Activated CD4-positive, alpha-beta memory T cell treated with anti-CD3 and anti-CD28 coated beads for 36 hours (primary cell): ENCODE data around the gene YARS1. TPM values are rescaled to one million over a fixed set of nuclear protein-coding genes. Genes with fewer than 3 reads are reported as not detected.
"Not testable (repeated sequence)": the region's sequence is repeated elsewhere in the genome, so short reads cannot be mapped to it uniquely, and the experiment has no call there.

Experiments used
- CTCF ChIA-PET: fragments of 350-600 bp; sonication (Branson Sonifier 250); formaldehyde crosslinking; loops from one replicate; lab custom pipeline; 2021; ENCODE audit warnings: antibody characterized with exemption, inconsistent platforms; lab: Charles Lee
- POLR2A ChIA-PET: fragments of 350-600 bp; sonication (Branson Sonifier 250); formaldehyde crosslinking; loops from one replicate; lab custom pipeline; 2021; ENCODE audit warnings: antibody characterized with exemption; lab: Charles Lee
- DNase-seq: peaks from one replicate; pipeline ENCODE4 v3.0.0-alpha.2; 2020
- H3K27ac Mint-ChIP-seq: one replicate; pipeline ENCODE4 v1.8.0; 2021; ENCODE audit warnings: mixed read lengths
- H3K27me3 Mint-ChIP-seq: one replicate; pipeline ENCODE4 v1.8.0; 2021; ENCODE audit warnings: mixed read lengths
- H3K36me3 Mint-ChIP-seq: one replicate; pipeline ENCODE4 v1.8.0; 2021; ENCODE audit warnings: mixed read lengths
- H3K4me1 Mint-ChIP-seq: one replicate; pipeline ENCODE4 v1.8.0; 2021; ENCODE audit warnings: low read depth, mixed read lengths
- H3K4me3 Mint-ChIP-seq: one replicate; pipeline ENCODE4 v1.8.0; 2021; ENCODE audit warnings: mild to moderate bottlenecking, mixed read lengths
- H3K9me3 Mint-ChIP-seq: one replicate; pipeline ENCODE4 v1.8.0; 2021; ENCODE audit warnings: mixed read lengths
- intact Hi-C: fragments of 100-400 bp; cut with micrococcal nuclease; formaldehyde crosslinking; loops from one replicate; pipeline ENCODE4 v1.15.1; 2023
- total RNA-seq, 2 experiments: library from RNA; stranded (reverse); gene quantifications; one replicate each; pipeline ENCODE4 v1.2.3, GENCODE V29; 2021

The YARS1 gene
- total RNA-seq, 2 experiments from 2014 or later: 208 to 213 TPM

DNA sequence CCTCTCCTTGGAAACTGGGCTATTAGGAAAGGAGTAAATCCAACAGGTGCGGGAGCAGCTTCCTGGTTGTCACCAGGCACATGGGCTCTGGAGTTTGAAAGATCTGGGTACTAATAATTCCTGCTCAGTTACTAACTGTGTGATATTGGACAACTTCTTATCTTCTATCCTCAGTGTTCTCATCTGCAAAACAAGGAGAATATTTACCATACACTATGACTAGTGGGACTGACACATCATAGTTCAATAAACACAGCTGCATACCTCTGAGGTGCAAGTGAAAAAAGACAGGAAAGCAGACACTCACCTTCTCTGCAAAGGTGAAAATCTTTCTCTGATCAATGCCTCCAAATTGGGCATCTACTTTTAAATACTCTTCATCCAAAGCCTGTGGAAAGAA lies 19.7 kb downstream of the YARS1 start:
- intact Hi-C loops: loop anchor here (5.0 kb wide), 1 partner anchor 330 kb away; no protein-coding TSS in a partner anchor
- Mint-ChIP-seq H3K27me3 (no peaks in the 10 kb centered on the region), H3K36me3 (peaks cover 43% of the 10 kb centered on the region), H3K27ac (peak overlapping the region; percentile 89), H3K4me3 (no peak overlapping the region), H3K4me1 (peaks cover 58% of the 10 kb centered on the region), H3K9me3 (no peaks in the 10 kb centered on the region)
- POLR2A ChIA-PET: no interaction called here
- DNase-seq: no peak
- CTCF ChIA-PET: interaction anchor here (1.4 kb wide), 1 partner anchor 85 kb away, joined by 4 read pairs; no protein-coding TSS in a partner anchor

DNA sequence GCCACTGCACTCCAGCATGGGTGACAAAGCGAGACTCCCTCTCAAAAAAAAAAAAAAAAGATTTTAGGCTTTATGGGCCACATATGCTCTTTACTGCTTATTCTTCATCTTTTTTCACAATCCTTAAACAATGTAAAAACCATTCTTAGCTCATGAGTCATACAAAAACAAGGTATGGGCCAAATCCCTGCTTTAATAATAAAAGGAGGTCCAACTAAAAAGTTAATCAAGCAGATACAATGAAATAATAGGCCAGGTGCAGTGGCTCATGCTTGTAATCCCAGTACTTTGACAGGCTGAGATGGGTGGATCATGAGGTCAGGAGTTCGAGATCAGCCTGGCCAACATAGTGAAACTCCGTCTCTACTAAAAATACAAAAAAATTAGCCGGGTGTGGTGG lies 21.4 kb downstream of the YARS1 start:
- Mint-ChIP-seq H3K4me1 (peaks cover 48% of the 10 kb centered on the region), H3K36me3 (peaks cover 54% of the 10 kb centered on the region)
- H3K9me3 Mint-ChIP-seq, POLR2A ChIA-PET, CTCF ChIA-PET, DNase-seq, H3K27ac Mint-ChIP-seq, H3K4me3 Mint-ChIP-seq, H3K27me3 Mint-ChIP-seq: not testable (repeated sequence)
- intact Hi-C loops: loop anchor here (5.0 kb wide), 1 partner anchor 332 kb away; no protein-coding TSS in a partner anchor

DNA sequence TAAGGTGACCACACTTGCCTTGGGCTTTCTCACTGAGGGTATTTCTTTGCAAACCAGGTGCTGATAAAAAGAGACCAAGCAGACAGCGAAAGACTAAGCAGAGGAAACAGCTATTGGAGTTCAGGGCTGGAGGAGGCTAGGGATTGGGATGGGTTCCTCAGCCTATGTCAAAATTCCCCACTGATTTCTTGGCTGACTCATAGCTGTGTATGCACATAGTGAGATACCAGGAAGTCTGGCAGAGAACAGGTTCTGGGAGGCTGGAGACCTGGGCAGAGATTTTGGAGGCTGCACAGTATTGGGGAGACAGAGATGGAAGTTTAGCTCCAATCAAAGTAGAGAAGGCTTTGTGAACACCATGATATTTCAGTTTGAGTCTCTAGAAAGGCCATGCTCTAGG lies 25.3 kb downstream of the YARS1 start:
- Mint-ChIP-seq H3K4me3 (no peak overlapping the region), H3K4me1 (peaks cover 13% of the 10 kb centered on the region), H3K27ac (peak overlapping the region; percentile 1), H3K27me3 (no peaks in the 10 kb centered on the region), H3K36me3 (peaks cover 35% of the 10 kb centered on the region), H3K9me3 (no peaks in the 10 kb centered on the region)
- ChIA-PET CTCF (interaction anchor here (1.3 kb wide), 1 partner anchor 80 kb away, joined by 5 read pairs; no protein-coding TSS in a partner anchor), POLR2A (no interaction called here)
- no peak for DNase-seq
- intact Hi-C loops: no loop called here

DNA sequence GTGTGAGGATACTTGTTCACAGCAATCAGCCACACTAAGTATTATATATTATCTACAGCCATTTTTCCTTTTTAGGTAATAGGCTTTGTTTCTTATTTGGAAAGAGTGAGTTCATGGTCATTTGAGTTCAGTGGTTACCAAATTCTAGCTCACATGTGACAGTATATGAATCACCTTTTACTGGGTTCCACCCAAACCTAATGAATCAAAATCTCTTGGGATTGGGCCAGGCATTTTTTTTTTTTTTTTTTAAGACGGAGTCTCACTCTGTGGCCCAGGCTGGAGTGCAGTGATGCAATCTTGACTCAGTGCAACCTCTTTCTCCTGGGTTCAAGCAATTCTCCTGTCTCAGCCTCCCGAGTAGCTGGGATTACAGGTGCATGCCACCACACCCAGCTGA lies 27.8 kb downstream of the YARS1 start:
- Mint-ChIP-seq H3K4me1 (peaks cover 17% of the 10 kb centered on the region), H3K36me3 (peaks cover 41% of the 10 kb centered on the region)
- H3K9me3 Mint-ChIP-seq, H3K4me3 Mint-ChIP-seq, DNase-seq, H3K27me3 Mint-ChIP-seq, POLR2A ChIA-PET, H3K27ac Mint-ChIP-seq, intact Hi-C loops: not testable (repeated sequence)
- CTCF ChIA-PET: interaction anchor here (0.7 to 3.2 kb wide), 2 partner anchors 77 to 577 kb away, joined by 4 to 14 read pairs; no protein-coding TSS in a partner anchor

DNA sequence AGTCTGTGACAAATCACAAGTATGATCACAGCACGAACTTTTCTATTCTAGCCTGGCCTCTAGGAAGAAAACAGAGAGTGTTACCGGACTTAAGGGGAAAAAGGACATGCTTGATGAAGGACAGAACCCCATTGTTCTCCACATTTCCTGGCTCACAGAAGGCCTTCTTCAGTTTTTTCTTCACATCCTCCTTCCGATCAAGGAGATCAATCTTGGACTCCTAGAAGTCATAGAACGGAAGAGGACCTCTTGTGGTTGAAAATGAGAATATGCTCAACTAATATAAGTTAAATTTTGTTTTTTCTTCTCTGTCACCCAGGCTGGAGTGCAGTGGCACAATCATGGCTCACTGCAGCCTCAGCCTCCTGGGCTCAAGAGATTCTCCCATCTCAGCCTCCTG lies 30.3 kb downstream of the YARS1 start:
- ChIA-PET POLR2A (no interaction called here), CTCF (interaction anchor here (3.2 to 3.4 kb wide), 2 partner anchors 14 to 75 kb away, joined by 11 to 14 read pairs; no protein-coding TSS in a partner anchor)
- Mint-ChIP-seq H3K9me3 (no peaks in the 10 kb centered on the region), H3K4me3 (no peak overlapping the region), H3K4me1 (peaks cover 6% of the 10 kb centered on the region), H3K27ac (no peak overlapping the region), H3K27me3 (no peaks in the 10 kb centered on the region), H3K36me3 (peaks cover 40% of the 10 kb centered on the region)
- DNase-seq: no peak
- intact Hi-C loops: no loop called here

DNA sequence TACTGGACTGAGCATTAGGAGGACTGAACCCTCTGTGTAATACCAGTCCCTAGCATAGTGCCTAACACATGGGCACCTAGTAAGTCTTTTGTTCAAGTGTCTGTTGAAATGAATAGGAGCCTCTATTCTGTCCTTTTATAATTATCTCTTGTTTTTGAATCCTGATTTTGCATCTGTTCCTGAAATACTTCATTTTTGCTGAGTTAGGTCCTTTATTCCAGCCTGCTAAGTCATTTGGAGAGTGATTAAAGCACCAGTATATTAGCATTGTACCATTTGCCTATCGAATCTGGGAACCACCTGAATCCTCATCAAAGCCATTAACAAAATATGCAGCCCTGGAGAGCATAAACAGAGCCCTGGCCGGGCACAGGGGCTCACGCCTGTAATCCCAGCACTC lies 32.3 kb downstream of the YARS1 start:
- CTCF ChIA-PET: interaction anchor here (1.0 kb wide), 2 partner anchors 12 to 73 kb away, joined by 3 to 5 read pairs; no protein-coding TSS in a partner anchor
- H3K36me3 Mint-ChIP-seq: peaks cover 43% of the 10 kb centered on the region

DNA sequence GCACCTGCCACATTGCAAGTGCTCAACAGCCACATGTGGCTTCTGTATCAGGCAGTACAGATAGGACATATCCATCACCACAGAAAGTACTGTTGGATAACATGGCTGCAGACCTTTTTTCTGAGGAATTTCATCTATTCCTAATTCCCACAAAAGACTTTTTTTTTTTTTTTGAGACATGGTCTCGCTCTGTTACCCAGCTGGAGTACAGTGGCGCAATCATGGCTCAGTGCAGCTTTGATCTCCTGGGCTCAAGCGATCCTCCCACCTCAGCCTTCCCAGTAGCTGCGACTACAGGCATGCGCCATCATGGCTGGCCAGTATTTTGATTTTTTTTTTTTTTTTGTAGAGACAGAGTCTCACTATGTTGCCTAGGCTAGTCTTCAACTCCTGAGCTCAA lies 33.3 kb downstream of the YARS1 start:
- peaks cover 51% of the 10 kb centered on the region for H3K36me3 Mint-ChIP-seq
- ChIA-PET POLR2A (interaction anchor here (0.6 kb wide), 1 partner anchor 56 kb away, joined by 3 read pairs; no protein-coding TSS in a partner anchor), CTCF (interaction anchor here (0.6 to 2.1 kb wide), 4 partner anchors 11 to 118 kb away, joined by 3 to 10 read pairs (median 4); no protein-coding TSS in a partner anchor)
- intact Hi-C loops: no loop called here
- peaks cover 6% of the 10 kb centered on the region for H3K4me1 Mint-ChIP-seq
- H3K4me3 Mint-ChIP-seq: no peak overlapping the region
- DNase-seq: no peak
- no peak overlapping the region for H3K27ac Mint-ChIP-seq
- no peaks in the 10 kb centered on the region for H3K9me3 Mint-ChIP-seq
- no peaks in the 10 kb centered on the region for H3K27me3 Mint-ChIP-seq

More for the DNA sequence above, 32.3 kb downstream of the YARS1 start:
- H3K27ac Mint-ChIP-seq: no peak overlapping the region
- DNase-seq: no peak
- POLR2A ChIA-PET: no interaction called here
- H3K27me3 Mint-ChIP-seq: no peaks in the 10 kb centered on the region
- H3K4me3 Mint-ChIP-seq: no peak overlapping the region
- H3K9me3 Mint-ChIP-seq: no peaks in the 10 kb centered on the region
- H3K4me1 Mint-ChIP-seq: peaks cover 6% of the 10 kb centered on the region
- intact Hi-C loops: no loop called here

DNA sequence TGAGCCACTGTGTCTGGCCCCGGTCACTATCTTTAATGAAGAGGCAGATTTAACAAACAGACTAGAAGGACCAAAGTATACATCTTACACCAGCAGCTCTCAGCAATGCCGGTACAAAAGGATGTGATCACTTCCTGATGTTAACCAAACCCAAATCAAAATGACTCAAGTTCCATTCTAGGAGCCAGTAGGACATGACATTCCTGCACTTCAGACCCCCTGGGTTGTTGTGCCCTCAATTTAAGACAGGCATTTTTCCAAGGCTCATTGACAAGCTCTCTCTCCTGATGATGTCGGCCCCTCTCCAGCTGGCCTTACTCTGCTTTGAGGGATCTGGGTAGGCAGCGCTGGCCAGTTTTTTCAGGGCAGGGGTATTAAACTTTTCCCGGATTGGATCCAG lies 35.1 kb downstream of the YARS1 start:
- H3K27ac Mint-ChIP-seq: no peak overlapping the region
- POLR2A ChIA-PET: interaction anchor here (0.6 to 0.8 kb wide), 2 partner anchors 110 to 870 kb away, joined by 3 to 6 read pairs; no protein-coding TSS in a partner anchor
- H3K4me1 Mint-ChIP-seq: peaks cover 4% of the 10 kb centered on the region
- no peaks in the 10 kb centered on the region for H3K27me3 Mint-ChIP-seq
- H3K36me3 Mint-ChIP-seq: peaks cover 57% of the 10 kb centered on the region
- H3K9me3 Mint-ChIP-seq: no peaks in the 10 kb centered on the region
- H3K4me3 Mint-ChIP-seq: no peak overlapping the region
- intact Hi-C loops: no loop called here
- no peak for DNase-seq
- CTCF ChIA-PET: interaction anchor here (0.9 to 2.6 kb wide), 3 partner anchors 8 to 70 kb away, joined by 4 to 14 read pairs (median 10); no protein-coding TSS in a partner anchor

DNA sequence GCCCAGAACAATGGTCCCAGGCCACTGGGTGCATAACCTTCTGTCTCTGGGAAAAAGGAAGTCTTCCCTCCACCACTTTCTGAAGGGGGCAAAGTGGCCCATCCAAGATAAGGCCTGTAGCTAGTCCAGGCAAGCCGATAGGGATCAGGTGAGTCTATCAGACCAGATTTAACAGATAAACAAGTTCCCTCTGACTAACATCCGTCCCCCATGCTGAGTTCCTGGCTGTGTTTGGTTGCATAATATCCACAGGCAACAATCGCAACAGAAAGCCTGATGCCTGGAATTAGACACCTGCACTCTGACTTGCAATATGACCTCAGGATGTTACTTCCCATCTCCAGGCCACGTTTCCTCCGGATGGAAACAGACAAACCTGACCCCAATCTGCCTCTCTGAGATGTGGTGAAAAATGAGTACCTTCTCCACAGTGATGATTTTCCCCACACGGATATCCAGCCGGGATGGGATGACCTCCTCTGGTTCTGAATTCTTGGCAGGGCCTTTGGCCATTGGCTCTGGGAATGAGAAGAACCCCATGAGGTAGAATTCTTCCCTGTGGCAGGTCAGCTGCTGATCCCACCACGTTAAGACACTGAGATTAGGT lies 36.4 kb downstream of the YARS1 start:
- Mint-ChIP-seq H3K9me3 (no peaks in the 10 kb centered on the region), H3K27me3 (no peaks in the 10 kb centered on the region), H3K36me3 (peaks cover 55% of the 10 kb centered on the region), H3K4me3 (no peak overlapping the region), H3K27ac (no peak overlapping the region), H3K4me1 (peaks cover 6% of the 10 kb centered on the region)
- DNase-seq: no peak
- POLR2A ChIA-PET: no interaction called here
- intact Hi-C loops: no loop called here
- CTCF ChIA-PET: interaction anchor here (0.5 to 2.6 kb wide), 4 partner anchors 8 to 365 kb away, joined by 3 to 14 read pairs (median 3); no protein-coding TSS in a partner anchor

DNA sequence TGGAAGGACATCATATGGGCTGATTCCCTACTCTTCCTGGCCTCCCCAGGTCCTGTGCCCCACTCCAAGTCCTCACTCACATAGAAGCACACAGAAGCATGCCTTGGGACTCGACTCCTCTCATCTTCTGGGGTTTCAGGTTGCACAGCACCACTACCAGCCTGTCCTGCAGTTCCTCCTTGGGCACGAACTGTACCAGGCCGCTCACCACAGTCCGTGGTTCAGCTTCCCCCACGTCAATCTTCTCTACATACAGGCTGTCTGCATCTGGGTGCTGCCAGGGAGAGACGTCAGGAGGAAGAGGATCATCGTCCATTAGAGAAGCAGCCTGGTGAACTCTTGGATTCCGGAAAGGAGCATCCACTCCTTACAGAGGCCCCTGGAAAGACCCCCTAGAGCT lies 37.2 kb downstream of the YARS1 start:
- Mint-ChIP-seq H3K27me3 (no peaks in the 10 kb centered on the region), H3K4me3 (no peak overlapping the region), H3K9me3 (no peaks in the 10 kb centered on the region), H3K4me1 (peaks cover 8% of the 10 kb centered on the region), H3K27ac (no peak overlapping the region), H3K36me3 (peaks cover 60% of the 10 kb centered on the region)
- ChIA-PET POLR2A (no interaction called here), CTCF (interaction anchor here (0.5 to 0.6 kb wide), 2 partner anchors 50 to 364 kb away, joined by 3 read pairs; no protein-coding TSS in a partner anchor)
- intact Hi-C loops: no loop called here
- no peak for DNase-seq

DNA sequence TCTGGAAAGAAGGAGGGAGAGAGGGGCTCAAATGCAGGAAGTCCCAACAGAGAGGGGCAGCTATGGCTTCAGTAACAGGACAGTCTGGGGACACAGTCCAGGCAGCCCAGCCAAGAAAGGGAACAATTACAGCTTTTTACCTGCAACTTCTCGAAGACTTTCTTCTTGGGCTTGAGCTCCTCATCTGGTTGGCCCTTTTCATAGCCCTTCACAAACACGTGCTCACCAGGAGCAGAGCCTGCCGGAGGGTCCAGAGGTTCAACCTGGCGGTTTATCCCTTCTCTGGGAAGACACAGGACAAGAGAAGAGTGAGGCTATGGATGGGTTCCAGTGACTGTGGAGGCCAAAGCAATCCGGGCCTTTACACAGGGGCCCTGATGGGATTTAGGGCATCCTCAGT lies 37.9 kb downstream of the YARS1 start:
- Mint-ChIP-seq H3K4me1 (peaks cover 8% of the 10 kb centered on the region), H3K27ac (no peak overlapping the region), H3K9me3 (no peaks in the 10 kb centered on the region), H3K4me3 (no peak overlapping the region), H3K36me3 (peaks cover 57% of the 10 kb centered on the region), H3K27me3 (no peaks in the 10 kb centered on the region)
- no peak for DNase-seq
- intact Hi-C loops: no loop called here
- POLR2A ChIA-PET: no interaction called here
- CTCF ChIA-PET: no interaction called here

DNA sequence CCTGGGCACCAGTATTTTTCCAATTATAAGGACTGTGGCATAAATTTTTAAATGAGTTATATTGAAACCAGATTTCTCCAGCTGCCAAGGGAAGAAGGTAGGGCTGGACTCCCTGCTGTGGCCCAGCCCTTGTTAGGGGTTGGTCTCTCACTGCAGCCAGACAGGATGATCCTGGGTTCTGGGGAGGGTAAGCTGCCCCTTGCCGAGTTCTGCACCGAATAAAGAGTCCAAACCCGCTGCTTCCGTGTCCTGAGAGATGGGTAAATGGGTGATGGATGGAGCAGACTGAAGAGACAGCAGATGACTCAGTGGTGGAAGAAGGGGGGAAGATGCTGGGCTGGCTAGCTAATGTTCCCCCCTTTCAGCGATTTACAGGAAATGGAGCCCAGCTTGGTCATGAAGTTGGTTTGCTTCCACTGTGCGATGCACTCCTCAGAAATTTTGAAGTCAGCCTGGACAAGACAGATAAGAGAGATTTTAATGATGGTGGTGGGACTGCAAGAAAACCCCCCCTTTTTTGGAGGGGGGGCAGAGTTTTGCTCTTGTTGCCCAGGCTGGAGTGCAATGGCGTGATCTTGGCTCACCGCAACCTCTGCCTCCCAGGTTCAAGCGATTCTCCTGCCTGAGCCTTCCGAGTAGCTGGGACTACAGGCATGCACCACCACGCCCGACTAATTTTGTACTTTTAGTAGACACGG lies 41.4 kb downstream of the YARS1 start:
- no peaks in the 10 kb centered on the region for H3K9me3 Mint-ChIP-seq
- peak overlapping the region; percentile 23 for H3K27ac Mint-ChIP-seq
- POLR2A ChIA-PET: no interaction called here
- peaks cover 10% of the 10 kb centered on the region for H3K4me1 Mint-ChIP-seq
- peaks cover 46% of the 10 kb centered on the region for H3K36me3 Mint-ChIP-seq
- CTCF ChIA-PET: interaction anchor here (0.8 to 11.1 kb wide), 8 partner anchors 20 to 375 kb away, joined by 3 to 221 read pairs (median 3); no protein-coding TSS in a partner anchor
- H3K27me3 Mint-ChIP-seq: no peaks in the 10 kb centered on the region
- intact Hi-C loops: no loop called here
- DNase-seq: no peak
- no peak overlapping the region for H3K4me3 Mint-ChIP-seq
